ENCODE data around the gene SUGP1. TPM values are rescaled to one million over a fixed set of nuclear protein-coding genes. Genes with fewer than 3 reads are reported as not detected.
A peak's percentile ranks its signal among the peaks of the same experiment; 100 is the strongest.

Gene SUGP1
- total RNA-seq, 1 experiment from 2014 or later = 81.3 TPM

GRCh38 chr19:19368087-19368486 is 47.8 kb upstream of the SUGP1 start:
- no peak for TF ChIP-seq ATF3 (CRISPR knock-in tag; conservative IDR thresholded peaks at IDR 0.05)
- TF ChIP-seq AR (CRISPR knock-in tag; IDR thresholded peaks at IDR 0.05) = no peak
- H3K36me3 Mint-ChIP-seq = no peaks in the 10 kb centered on the region
- H3K4me1 Mint-ChIP-seq = peaks cover 19% of the 10 kb centered on the region
- H3K27me3 Mint-ChIP-seq (ENCODE audit: low read depth) = no peaks in the 10 kb centered on the region
- ChIA-PET CTCF (interaction anchor here (0.5 to 2.2 kb wide), 4 partner anchors 17 to 165 kb away, joined by 3 to 16 read pairs (median 5); partner anchors contain the start of gene NR2C2AP), POLR2A (no interaction called here)
- no peak for ATAC-seq
- DNase-seq (ENCODE audit: low spot score) = no peak
- H3K9me3 Mint-ChIP-seq = no peaks in the 10 kb centered on the region
- no peak overlapping the region for H3K4me3 Mint-ChIP-seq
- H3K27ac Mint-ChIP-seq = no peak overlapping the region

GRCh38 chr19:19366434-19367396 is 46.4 kb upstream of the SUGP1 start:
- POLR2A ChIA-PET = interaction anchor here (1.3 kb wide), 1 partner anchor 39 kb away, joined by 5 read pairs; the partner anchor contains the start of gene GATAD2A
- no peaks in the 10 kb centered on the region for H3K36me3 Mint-ChIP-seq
- H3K9me3 Mint-ChIP-seq = no peaks in the 10 kb centered on the region
- peak; percentile 97 for ATAC-seq
- CTCF ChIA-PET = interaction anchor here (0.5 to 3.6 kb wide), 33 partner anchors 8 to 193 kb away, joined by 3 to 84 read pairs (median 5); partner anchors contain the start of genes GATAD2A and YJEFN3
- H3K4me1 Mint-ChIP-seq = peaks cover 15% of the 10 kb centered on the region
- peak overlapping the region; percentile 71 for H3K27ac Mint-ChIP-seq
- peak overlapping the region; percentile 8; the same call in 1 of the 2 replicates for H3K4me3 Mint-ChIP-seq
- H3K27me3 Mint-ChIP-seq (ENCODE audit: low read depth) = no peaks in the 10 kb centered on the region
- DNase-seq (ENCODE audit: low spot score) = peak; percentile 85
- TF ChIP-seq TCF7 (CRISPR knock-in tag; IDR thresholded peaks at IDR 0.05; ENCODE audit: low read depth) = no peak
- no peak for TF ChIP-seq MYBL2 (CRISPR knock-in tag; IDR thresholded peaks at IDR 0.05)
- no peak for TF ChIP-seq ZNF219 (CRISPR knock-in tag; IDR thresholded peaks at IDR 0.05; ENCODE audit: borderline replicate concordance)
- no peak for TF ChIP-seq HMGA2 (CRISPR knock-in tag; IDR thresholded peaks at IDR 0.05)
- TF ChIP-seq ZNF121 (CRISPR knock-in tag; IDR thresholded peaks at IDR 0.05) = no peak
- no peak for TF ChIP-seq USF1 (CRISPR knock-in tag; IDR thresholded peaks at IDR 0.05)
- TF ChIP-seq TEAD1 (CRISPR knock-in tag; IDR thresholded peaks at IDR 0.05) = peak; percentile 64; the same call in 1 of the 2 replicates
- peak; percentile 62; the same call in 1 of the 2 replicates for TF ChIP-seq HMGXB4 (CRISPR knock-in tag; IDR thresholded peaks at IDR 0.05)
- TF ChIP-seq E2F5 (CRISPR knock-in tag; IDR thresholded peaks at IDR 0.05) = no peak
- TF ChIP-seq MLX (CRISPR knock-in tag; IDR thresholded peaks at IDR 0.05) = 0 out of 2 replicates have a peak, but pooled peaks have one; percentile 26
- no peak for TF ChIP-seq GRHL2 (CRISPR knock-in tag; IDR thresholded peaks at IDR 0.05; ENCODE audit: insufficient replicate concordance, severe bottlenecking)
- peak; percentile 61; the same call in 1 of the 2 replicates for TF ChIP-seq FOXP1 (CRISPR knock-in tag; IDR thresholded peaks at IDR 0.05; ENCODE audit: borderline replicate concordance)
- no peak for TF ChIP-seq ZNF317 (CRISPR knock-in tag; IDR thresholded peaks at IDR 0.05; ENCODE audit: borderline replicate concordance, low read depth)
- no peak for TF ChIP-seq STAT6 (CRISPR knock-in tag; conservative IDR thresholded peaks at IDR 0.05; ENCODE audit: low read depth)
- TF ChIP-seq CREB1 (CRISPR knock-in tag; IDR thresholded peaks at IDR 0.05) = no peak
- no peak for TF ChIP-seq ZBTB43 (CRISPR knock-in tag; IDR thresholded peaks at IDR 0.05)
- peak; percentile 81 for TF ChIP-seq FOXK1 (CRISPR knock-in tag; IDR thresholded peaks at IDR 0.05)
- TF ChIP-seq ATF3 (CRISPR knock-in tag; conservative IDR thresholded peaks at IDR 0.05) = no peak
